ENCODE measurements around the gene SCPEP1.
"Not testable (repeated sequence)": the region's sequence is repeated elsewhere in the genome, so short reads cannot be mapped to it uniquely, and the experiment has no call there.

Gene SCPEP1

GRCh38 chr17:56977673-56978395, at the start of gene SCPEP1:
Gene SCPEP1 (plus strand): TSS chr17:56978131. CDS start chr17:56978160, 29 bp downstream.
- DNase-seq (ENCODE audit: low spot score), result peak; percentile 81

DNA sequence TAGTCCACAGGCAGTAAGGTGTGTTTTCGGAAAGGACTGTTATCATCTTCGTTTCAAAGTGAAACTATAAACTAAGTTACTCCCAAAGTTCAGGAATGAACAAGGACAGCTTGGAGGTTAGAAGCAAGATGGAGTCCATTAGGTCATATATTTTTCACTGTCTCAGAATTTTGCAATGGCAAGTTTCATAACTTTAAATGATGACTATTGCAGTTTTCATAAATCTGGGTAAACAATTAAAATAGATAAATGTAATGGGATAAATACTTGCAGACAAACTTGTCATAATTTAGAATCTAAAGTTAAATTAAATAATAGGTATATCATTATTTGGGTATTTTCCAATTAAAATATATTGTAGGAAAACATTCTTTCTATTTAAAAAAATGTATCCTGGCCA, 49.3 kb upstream of the SCPEP1 start:
- DNase-seq (ENCODE audit: low spot score), result no peak

DNA sequence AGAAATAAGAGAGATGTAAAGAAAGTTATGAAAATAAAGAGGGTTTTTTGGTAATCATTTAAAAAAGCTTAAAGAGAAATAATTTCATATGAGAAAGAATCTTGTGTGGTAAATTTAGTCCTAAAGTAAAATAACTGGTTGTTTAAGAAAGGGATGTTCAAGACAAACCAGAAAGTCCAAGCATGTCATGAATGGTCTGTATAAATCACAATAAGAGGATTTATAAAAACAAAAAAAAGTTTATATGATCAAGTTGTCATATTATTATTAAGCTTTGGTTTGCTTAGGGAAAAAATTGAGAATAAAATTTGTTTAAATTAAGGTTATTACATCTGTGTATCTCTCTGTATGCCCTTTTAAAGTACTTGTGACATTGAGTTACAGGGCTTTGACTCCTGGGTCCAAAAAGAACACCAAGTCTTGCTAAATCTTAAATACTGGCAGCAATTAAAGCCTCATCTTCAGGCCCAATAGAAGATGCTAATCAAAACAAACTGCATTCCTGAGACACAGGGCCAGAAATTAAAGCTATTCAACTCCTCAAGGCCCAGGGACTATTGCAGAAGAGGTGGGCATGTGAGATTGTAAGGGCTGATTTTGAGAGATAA, 48.5 kb upstream of the SCPEP1 start:
- no peak for DNase-seq (ENCODE audit: low spot score)

- no peak for DNase-seq (ENCODE audit: low spot score)
Observed at GRCh38 chr17:56930739-56931337, 47.1 kb upstream of the SCPEP1 start.

DNA sequence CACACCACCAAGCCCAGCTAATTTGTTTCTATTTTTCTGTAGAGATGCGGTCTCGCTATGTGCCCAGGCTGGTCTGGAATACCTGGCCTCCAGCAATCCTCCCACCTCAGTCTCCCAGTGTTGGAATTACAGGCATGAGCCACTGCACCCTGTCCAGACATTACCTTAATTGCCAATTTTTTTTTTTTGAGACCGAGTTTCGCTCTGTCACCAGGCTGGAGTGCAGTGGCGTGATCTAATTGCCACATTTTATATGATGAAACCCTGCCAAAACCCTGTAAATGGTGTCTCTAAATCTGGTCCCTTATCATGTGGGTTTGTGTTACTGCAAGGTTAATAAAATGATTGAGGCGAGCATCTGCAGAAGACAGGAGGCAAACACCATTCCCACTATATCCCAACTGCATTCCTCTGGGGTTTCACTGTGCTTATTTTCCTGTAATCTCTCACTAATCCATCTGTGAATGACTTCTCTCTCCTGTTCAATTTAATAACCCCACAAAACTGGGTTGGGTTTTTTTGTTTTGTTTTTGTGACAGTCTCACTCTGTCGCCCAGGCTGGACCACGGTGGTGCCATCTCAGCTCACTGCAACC, 44.7 kb upstream of the SCPEP1 start:
- DNase-seq (ENCODE audit: low spot score), result no peak

DNA sequence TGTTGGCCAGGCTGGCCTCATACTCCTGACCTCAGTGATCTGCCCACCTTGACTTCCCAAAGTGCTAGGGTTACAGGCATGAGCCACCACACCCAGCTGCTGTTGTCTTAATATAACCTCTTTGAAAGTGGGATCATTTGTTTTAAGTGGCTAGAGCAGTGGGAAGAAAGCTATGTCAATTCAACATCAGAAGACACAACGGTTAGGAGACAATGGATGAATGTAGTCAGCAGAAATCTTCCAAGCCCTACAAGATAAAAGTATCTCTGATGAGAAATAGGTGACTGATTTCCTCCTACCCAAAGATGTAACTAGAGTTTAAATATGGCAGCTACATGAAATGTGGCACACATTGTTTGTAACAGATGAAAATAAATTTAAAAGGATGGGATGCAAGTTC, 44.1 kb upstream of the SCPEP1 start:
- no peak for DNase-seq (ENCODE audit: low spot score)

DNA sequence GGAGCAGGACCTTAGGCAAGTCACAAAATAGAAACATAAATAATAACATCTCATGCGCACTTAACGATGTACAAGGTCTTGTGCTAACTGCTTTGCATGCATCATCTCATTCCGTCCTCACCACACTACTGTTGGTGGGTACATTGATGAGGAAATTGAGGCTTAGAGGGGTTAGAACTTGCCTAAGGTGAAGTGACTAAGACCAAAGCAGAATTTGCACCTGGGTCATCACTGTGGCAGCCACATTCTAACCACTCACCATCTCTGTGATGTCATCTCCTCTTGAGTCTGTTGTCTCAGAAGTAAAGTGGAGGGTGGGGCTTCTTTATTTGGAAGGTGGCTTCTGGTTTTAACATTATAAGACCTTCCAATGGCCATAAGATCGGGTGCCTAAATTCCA, 43.7 kb upstream of the SCPEP1 start:
- DNase-seq (ENCODE audit: low spot score), result no peak

DNA sequence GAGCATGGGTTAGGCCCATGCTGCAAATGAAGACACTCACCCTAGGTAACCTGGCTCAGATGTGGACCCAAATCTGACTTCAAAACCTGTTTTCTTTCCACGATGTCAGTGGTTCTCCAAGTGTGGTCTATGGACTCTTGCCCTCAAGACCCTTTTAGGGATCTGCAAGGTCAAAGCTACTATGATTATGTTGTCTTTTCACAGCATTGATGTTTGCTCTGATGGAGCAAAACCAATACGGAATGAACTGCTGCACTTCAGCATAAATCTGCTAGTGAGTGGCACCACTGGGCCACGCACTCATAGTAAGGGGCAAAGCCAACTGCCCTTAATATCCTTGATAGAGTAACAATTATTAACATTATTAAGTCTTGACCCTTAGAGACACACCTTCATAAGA, 42.5 kb upstream of the SCPEP1 start:
- no peak for DNase-seq (ENCODE audit: low spot score)

- no peak for DNase-seq (ENCODE audit: low spot score)
Observed at GRCh38 chr17:56936697-56937322, 41.1 kb upstream of the SCPEP1 start.

- no peak for DNase-seq (ENCODE audit: low spot score)
Observed at GRCh38 chr17:56937687-56938086, 40.2 kb upstream of the SCPEP1 start.

DNA sequence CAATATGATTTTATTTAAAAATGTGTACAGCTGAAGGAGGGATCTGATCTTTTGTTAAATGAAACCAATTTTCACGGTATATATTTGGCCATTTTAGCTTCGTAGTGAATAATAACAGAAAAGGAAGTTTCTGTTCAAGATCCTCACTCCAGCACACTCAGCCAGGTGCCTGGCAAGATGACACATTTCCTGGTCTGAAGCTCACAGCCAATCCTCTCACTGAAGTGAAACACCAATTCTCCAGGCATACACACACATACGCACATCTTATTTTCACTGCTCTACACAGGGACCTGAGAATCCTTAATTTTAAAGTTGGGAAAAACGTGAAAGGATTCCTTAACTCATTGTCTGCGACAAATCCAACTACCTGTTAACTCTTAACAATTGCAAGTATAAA, 39.7 kb upstream of the SCPEP1 start:
- peak; percentile 24 for DNase-seq (ENCODE audit: low spot score)

GRCh38 chr17:56939869-56940484, 38.0 kb upstream of the SCPEP1 start:
- DNase-seq (ENCODE audit: low spot score), result peak; percentile 62

- DNase-seq (ENCODE audit: low spot score), result no peak
Observed at GRCh38 chr17:56943505-56944125, 34.3 kb upstream of the SCPEP1 start.

DNA sequence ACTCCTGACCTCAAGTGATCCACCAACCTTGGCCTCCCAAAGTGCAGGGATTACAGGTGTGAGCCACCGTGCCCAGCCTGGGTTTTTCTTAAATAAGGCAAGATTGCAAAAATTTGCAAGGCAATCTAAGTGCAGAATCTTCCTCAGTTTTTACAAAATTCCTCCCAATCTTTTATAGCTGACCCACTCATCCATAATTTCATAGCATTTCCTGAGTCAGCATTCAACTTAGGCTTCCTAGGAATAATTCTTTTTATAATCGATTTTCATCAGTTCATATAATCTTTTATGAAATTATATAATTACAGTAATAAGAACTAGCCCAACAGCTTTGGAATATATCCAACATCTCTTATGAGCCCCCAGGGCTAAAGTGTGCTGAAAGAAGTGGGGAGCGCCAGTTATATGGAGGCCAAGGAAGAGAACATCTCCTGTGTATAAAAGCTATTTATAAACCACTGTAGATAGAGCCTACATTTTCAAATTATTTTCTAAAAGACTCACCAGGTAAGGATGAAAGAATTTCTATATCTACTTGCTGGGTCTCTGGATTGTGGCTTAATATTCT, 31.9 kb upstream of the SCPEP1 start:
- DNase-seq (ENCODE audit: low spot score), result no peak

DNA sequence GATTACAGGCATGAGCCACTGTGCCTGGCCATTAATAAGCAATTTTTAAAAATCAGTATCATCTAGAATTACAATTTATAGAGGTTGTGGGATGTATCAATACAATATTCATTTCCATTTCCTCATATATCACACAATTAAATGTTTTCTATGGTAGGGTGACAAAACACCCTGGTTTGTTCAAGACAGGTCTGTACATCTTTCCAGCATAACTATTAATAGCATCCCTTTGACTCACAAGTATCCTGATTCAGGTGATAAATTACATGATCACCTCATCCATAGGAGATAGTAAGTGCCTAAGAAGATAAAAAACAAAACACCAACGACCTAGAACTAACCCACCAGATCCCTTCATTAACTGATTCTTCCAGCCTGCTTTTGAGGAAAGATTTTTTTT, 30.2 kb upstream of the SCPEP1 start:
- DNase-seq (ENCODE audit: low spot score), result no peak

DNA sequence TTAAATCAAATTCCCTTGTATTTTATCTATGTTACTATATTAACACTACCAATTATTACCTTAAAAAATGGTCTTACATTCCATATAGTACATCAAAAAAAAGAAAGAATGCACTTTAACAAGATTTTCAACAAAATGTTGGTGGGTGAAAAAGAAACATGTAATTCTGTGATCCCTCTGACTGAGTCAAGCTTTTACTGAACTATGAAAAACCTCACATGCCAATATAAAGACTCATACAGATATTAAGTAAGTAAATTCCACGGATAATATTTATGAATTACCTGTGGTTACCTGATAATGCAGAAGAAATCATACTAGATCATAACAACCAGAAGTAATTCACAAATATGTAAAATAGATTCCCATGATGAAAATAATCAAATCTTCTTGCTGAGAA, 29.4 kb upstream of the SCPEP1 start:
- no peak for DNase-seq (ENCODE audit: low spot score)

- no peak for DNase-seq (ENCODE audit: low spot score)
Observed at GRCh38 chr17:56949595-56949994, 28.3 kb upstream of the SCPEP1 start.

DNA sequence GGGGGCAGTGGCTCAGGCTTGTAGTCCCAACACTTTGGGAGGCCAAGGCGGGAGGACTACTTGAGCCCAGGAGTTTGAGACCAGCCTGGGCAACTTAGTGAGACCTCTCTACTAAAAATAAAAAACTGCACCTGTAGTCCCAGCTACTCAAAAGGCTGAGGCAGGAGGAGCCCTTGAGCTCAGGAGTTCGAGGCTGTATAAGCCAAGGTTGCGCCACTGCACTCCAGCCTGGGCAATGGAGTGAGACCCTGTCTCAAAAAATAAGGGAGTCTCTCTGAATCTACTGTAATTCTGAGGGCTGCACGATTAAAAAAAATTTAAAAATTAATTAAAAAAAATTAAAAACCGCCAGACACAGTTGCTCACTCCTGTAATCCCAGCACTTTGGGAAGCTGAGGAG, 20.9 kb upstream of the SCPEP1 start:
- no peak for DNase-seq (ENCODE audit: low spot score)

DNA sequence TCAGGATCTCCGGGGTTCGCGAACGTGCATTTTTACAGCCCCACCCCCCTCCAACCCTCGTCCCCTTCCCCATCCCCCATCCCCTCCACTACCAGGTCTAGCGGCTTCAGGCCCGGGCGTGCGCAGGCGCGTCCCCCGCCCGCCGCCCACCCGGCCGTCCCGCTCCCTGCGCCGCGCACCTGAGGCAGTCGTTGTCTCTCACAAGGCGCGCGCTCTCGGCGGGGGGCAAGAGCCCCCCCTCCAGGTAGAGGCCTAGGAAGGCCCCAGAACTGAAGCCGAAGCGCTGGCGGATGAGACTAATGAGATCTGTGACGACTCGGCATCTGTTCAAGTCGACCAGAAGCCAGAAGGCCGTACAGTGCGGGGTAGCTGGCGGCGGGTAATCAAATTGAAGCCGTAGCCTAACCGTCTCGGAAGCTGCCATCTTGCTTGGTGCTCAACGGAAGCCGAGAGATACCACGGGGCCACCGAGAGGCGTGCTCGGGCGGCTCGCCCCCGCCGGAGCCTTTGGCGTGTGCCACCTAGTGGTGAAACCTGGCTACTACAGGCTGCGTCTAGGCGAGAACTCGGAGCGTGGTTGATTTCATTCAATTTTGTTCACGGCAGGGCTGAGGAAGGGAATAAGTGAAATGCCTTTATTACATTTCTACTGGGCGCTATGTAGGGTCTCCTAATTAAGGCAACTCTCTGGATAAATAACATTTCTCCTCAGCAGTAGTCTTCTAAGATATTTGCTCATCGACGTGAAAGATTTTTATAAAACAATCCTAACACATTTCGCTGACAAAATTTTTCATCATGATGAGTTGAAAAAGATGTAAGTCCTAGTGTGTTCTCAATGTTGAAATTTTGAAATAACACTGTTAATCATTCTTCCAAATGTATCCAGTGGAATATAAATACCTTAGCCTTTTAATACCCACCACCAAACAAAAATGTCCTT, 17.1 kb upstream of the SCPEP1 start, which contains the start of gene COIL:
Gene COIL (minus strand): TSS at position 455 of the 943 bp plus-strand sequence. CDS start 31 bp downstream, at position 424.
- DNase-seq (ENCODE audit: low spot score), result peak; percentile 96

GRCh38 chr17:56965241-56965640, 12.7 kb upstream of the SCPEP1 start:
- not testable (repeated sequence) for DNase-seq (ENCODE audit: low spot score)
